Large intestine (tissue), 12 donors: ENCODE measurements around the gene KHDC1. TPM values are rescaled to one million over a fixed set of nuclear protein-coding genes. Genes with fewer than 3 reads are reported as not detected.
"Not testable (repeated sequence)": the region's sequence is repeated elsewhere in the genome, so short reads cannot be mapped to it uniquely, and the experiment has no call there.

Experiments
- DNase-seq, 2 donors: peaks; one replicate each; pipeline versions ENCODE4 v3.0.0 to v3.0.0-alpha.2; 2013
- H3K27ac ChIP-seq: one replicate; pipeline ENCODE4 v1.5.1; 2013; ENCODE audit warnings: low read length
- H3K27me3 ChIP-seq: 2 replicates; pipeline ENCODE4 v1.6.1; 2013; ENCODE audit warnings: low read length; ENCODE audit not compliant: control insufficient read depth, insufficient read depth
- H3K36me3 ChIP-seq: 2 replicates; pipeline ENCODE4 v1.6.1; 2013; ENCODE audit warnings: low read length; ENCODE audit not compliant: control insufficient read depth, insufficient read depth
- H3K4me1 ChIP-seq: one replicate; pipeline ENCODE4 v1.6.1; 2013; ENCODE audit warnings: low read length; ENCODE audit not compliant: control insufficient read depth, insufficient read depth
- H3K4me3 ChIP-seq: one replicate; pipeline ENCODE4 v1.5.1; 2013; ENCODE audit warnings: low read length
- H3K9me3 ChIP-seq: one replicate; pipeline ENCODE4 v1.6.1; 2013; ENCODE audit warnings: mild to moderate bottlenecking, low read depth, low read length, moderate library complexity; ENCODE audit not compliant: control insufficient read depth
- WGBS: methylation state at CpG from one replicate; pipeline ENCODE4 v1.1.5; 2013; ENCODE audit warnings: low lambda C conversion rate; ENCODE audit not compliant: insufficient coverage; 5-methylcytosine and 5-hydroxymethylcytosine counted together
- long read RNA-seq, 11 donors: transcript quantifications; one replicate each; lab custom pipeline, GENCODE V29; 2026
- polyA plus RNA-seq: library from polyadenylated mRNA; unstranded; fragments of 120-200 nt; gene quantifications from one replicate; pipeline ENCODE4 v1.2.1, GENCODE V29; 2013

The KHDC1 gene
- 4.2 TPM for polyA plus RNA-seq
- long read RNA-seq, donor 1 = 0 reads
- long read RNA-seq, donor 2 = 0 reads
- long read RNA-seq, donor 3 = 0 reads
- long read RNA-seq, donor 4 = 0 reads
- long read RNA-seq, donor 5, partial matches to known transcripts = 0 of 1 reads
- long read RNA-seq, donor 5, other reads (novel, unspliced or antisense) = 0 of 1 reads
- long read RNA-seq, donor 6, partial matches to known transcripts = 0 of 3 reads
- long read RNA-seq, donor 6, other reads (novel, unspliced or antisense) = 0 of 3 reads
- long read RNA-seq, donor 7 = 0 reads
- long read RNA-seq, donor 8, partial matches to known transcripts = 0 of 1 reads
- long read RNA-seq, donor 8, other reads (novel, unspliced or antisense) = 0 of 1 reads
- long read RNA-seq, donor 9, partial matches to known transcripts = 0 of 1 reads
- long read RNA-seq, donor 9, other reads (novel, unspliced or antisense) = 0 of 1 reads
- long read RNA-seq, donor 10, partial matches to known transcripts = 5 of 7 reads
- long read RNA-seq, donor 10, other reads (novel, unspliced or antisense) = 0 of 7 reads
- long read RNA-seq, donor 11 = 0 reads

DNA sequence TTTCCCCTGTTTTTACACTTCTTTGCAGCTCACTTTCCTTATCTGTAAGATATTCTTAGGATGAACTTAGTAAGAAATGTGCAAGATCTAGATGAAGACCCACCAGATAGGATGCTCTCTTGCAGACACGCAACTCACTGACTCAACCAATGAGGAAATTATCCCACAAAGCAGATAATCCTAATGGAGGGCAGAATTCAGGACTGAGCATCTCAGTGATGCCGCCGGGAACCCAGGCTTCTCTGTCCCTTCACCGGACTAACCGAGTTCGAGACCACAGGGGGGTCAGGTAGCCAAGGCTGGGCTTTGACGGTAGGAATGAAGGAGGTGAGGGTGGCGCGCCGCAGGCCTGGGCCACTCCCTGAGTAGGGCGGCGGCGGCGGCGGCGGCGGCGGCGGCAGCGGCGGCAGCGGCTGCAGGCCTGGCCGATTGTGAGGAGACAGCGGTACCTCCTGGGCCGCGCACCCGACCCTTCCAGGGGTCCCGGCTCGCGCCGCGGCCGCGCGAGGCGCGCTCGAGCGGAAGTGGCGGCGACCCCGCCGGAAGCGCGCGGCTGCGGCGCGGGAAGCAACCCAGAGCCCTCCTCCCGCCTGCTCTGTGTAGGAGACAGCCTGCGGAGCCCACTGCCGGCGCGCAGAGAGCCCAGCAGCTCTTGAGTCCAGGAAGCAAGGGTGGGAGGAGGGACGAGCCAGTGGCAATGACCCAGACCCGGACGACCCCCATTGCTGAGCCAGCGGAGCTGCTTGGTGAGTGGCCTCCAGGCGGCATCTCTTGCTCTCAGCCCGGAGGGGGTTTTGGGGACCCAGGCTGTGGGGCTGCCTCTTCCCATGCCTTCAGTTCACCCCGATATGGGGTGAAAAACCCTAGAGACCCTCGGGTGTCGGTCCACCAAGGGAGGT lies at the start of gene KHDC1:
Gene KHDC1, minus strand, starts transcription at position 526 of the 899 bp plus-strand sequence. CDS start 20,679 bp downstream, outside the sequence.
- H3K9me3 ChIP-seq = no peaks in the 10 kb centered on the region
- WGBS = no CpG with 5 or more reads among the region's 63 CpGs
- peak; percentile 51 to 63 for DNase-seq
- no peaks in the 10 kb centered on the region for H3K27me3 ChIP-seq
- H3K4me3 ChIP-seq = peak within 1 kb of the TSS; percentile 65
- H3K4me1 ChIP-seq = peaks cover 6% of the 10 kb centered on the region
- peak within 1 kb of the TSS; percentile 57 for H3K27ac ChIP-seq
- H3K36me3 ChIP-seq = no peaks in the 10 kb centered on the region

- Histone ChIP-seq H3K27me3 (peaks cover 13% of the 10 kb centered on the region), H3K4me3 (peak overlapping the region; percentile 70)
- WGBS = 7% methylated on average over 3 of the region's 4 CpGs
- not testable (repeated sequence) for H3K27ac ChIP-seq, H3K36me3 ChIP-seq, H3K9me3 ChIP-seq, DNase-seq, H3K4me1 ChIP-seq
These were observed 47.5 kb upstream of the KHDC1 start for GRCh38 chr6:73310503-73310845.

DNA sequence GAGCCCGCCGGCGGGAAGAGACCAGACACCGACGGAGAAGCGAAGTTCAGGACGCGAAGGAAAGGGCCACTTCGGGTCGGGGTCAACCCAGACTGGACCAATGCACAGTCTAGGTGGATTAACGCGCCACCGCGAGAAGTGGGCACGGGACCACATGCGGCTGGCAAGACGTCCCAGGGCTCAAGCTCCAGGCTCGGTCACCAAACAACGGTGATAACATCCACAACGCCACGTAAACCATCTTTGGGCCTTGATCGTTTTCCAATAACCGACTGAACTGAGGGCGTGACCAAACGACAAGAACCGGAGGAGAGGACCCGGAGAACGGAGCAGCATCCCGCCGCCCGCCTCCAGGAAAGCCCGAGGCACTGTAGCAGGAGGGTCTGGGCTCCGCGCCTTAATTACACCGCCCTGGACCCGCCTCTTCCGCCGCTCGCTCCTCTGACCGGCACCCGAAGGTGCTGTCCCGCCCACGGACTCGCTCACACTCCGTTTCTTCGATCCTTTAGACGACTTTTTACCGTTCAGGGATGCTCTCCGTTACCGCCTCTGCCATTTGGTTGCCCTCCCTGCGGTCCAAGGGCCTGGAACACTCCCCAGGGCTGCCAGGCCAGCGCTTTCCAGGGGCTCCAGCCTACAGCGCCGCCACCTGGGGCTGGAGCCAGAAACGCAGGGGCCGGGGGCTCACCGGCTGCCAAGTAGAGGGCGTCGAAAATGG lies 46.9 kb upstream of the KHDC1 start:
- Histone ChIP-seq H3K36me3 (no peaks in the 10 kb centered on the region), H3K9me3 (peaks cover 5% of the 10 kb centered on the region), H3K4me3 (peak overlapping the region; percentile 70), H3K27ac (peak overlapping the region; percentile 48), H3K4me1 (no peaks in the 10 kb centered on the region), H3K27me3 (peaks cover 8% of the 10 kb centered on the region)
- no CpG with 5 or more reads among the region's 59 CpGs for WGBS
- peak in 1 of 2 donors; percentile 73 for DNase-seq

- Histone ChIP-seq H3K4me1 (no peaks in the 10 kb centered on the region), H3K27ac (peak overlapping the region; percentile 48), H3K4me3 (peak overlapping the region; percentile 70), H3K36me3 (no peaks in the 10 kb centered on the region), H3K9me3 (peaks cover under 1% of the 10 kb centered on the region), H3K27me3 (peaks cover 3% of the 10 kb centered on the region)
- WGBS = no CpG with 5 or more reads among the region's 13 CpGs
- DNase-seq = no peak
These were observed 46.5 kb upstream of the KHDC1 start for GRCh38 chr6:73309535-73309784.

GRCh38 chr6:73308712-73309534 lies 45.9 kb upstream of the KHDC1 start:
- H3K4me1 ChIP-seq = no peaks in the 10 kb centered on the region
- DNase-seq = no peak
- H3K27ac ChIP-seq = peak overlapping the region; percentile 48
- peaks cover 2% of the 10 kb centered on the region for H3K27me3 ChIP-seq
- 91% methylated on average over 5 of the region's 26 CpGs for WGBS
- no peaks in the 10 kb centered on the region for H3K9me3 ChIP-seq
- no peaks in the 10 kb centered on the region for H3K36me3 ChIP-seq
- H3K4me3 ChIP-seq = peak overlapping the region; percentile 70

DNA sequence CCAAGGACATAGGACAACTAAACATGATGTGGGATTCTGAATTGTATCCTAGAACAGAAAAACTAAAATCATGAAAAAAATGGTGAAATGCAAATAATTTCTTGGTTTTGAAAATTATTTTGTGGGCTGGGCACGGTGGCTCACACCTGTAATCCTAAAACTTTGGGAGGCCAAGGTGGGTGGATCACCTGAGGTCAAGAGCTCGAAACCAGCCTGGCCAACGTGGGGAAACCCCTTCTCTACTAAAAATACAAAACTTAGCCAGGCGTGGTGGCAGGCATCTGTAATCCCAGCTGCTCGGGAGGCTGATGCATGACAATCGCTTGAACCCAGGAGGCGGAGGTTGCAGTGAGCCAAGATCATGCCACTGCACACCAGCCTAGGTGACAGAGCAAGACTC lies 40.8 kb upstream of the KHDC1 start:
- DNase-seq, H3K27ac ChIP-seq, H3K4me3 ChIP-seq, H3K4me1 ChIP-seq, H3K27me3 ChIP-seq, H3K36me3 ChIP-seq, H3K9me3 ChIP-seq: not testable (repeated sequence)
- WGBS = no CpG with 5 or more reads among the region's 7 CpGs

GRCh38 chr6:73302339-73302738 lies 39.3 kb upstream of the KHDC1 start:
- WGBS = no CpG with 5 or more reads among the region's 2 CpGs
- no peak for DNase-seq
- Histone ChIP-seq H3K36me3 (no peaks in the 10 kb centered on the region), H3K27me3 (no peaks in the 10 kb centered on the region), H3K4me1 (no peaks in the 10 kb centered on the region), H3K27ac (no peak overlapping the region), H3K9me3 (no peaks in the 10 kb centered on the region), H3K4me3 (no peak overlapping the region)

GRCh38 chr6:73299151-73299971 lies 36.4 kb upstream of the KHDC1 start:
- Histone ChIP-seq H3K27ac (no peak overlapping the region), H3K27me3 (no peaks in the 10 kb centered on the region), H3K4me1 (no peaks in the 10 kb centered on the region), H3K4me3 (peak overlapping the region; percentile 55), H3K36me3 (no peaks in the 10 kb centered on the region), H3K9me3 (no peaks in the 10 kb centered on the region)
- peak; percentile 38 to 54 for DNase-seq
- no CpG with 5 or more reads among the region's 50 CpGs for WGBS

GRCh38 chr6:73293331-73293730 lies 30.3 kb upstream of the KHDC1 start:
- Histone ChIP-seq H3K4me3 (no peak overlapping the region), H3K36me3 (no peaks in the 10 kb centered on the region), H3K4me1 (no peaks in the 10 kb centered on the region), H3K27ac (no peak overlapping the region), H3K9me3 (no peaks in the 10 kb centered on the region), H3K27me3 (no peaks in the 10 kb centered on the region)
- no CpG with 5 or more reads among the region's 3 CpGs for WGBS
- no peak for DNase-seq
